HG02852 (cell line): ENCODE data around the gene BET1.
A peak's percentile ranks its signal among the peaks of the same experiment; 100 is the strongest.
"Not testable (repeated sequence)": the region's sequence is repeated elsewhere in the genome, so short reads cannot be mapped to it uniquely, and the experiment has no call there.

Experiments used
- ATAC-seq: cut with Tn5 transposase; IDR thresholded peaks from one replicate; pipeline ENCODE4 v1.9.1; 2021; ENCODE audit warnings: mild to moderate bottlenecking, moderate library complexity; ENCODE audit not compliant: unreplicated experiment

BET1 gene, protein sequence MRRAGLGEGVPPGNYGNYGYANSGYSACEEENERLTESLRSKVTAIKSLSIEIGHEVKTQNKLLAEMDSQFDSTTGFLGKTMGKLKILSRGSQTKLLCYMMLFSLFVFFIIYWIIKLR

DNA sequence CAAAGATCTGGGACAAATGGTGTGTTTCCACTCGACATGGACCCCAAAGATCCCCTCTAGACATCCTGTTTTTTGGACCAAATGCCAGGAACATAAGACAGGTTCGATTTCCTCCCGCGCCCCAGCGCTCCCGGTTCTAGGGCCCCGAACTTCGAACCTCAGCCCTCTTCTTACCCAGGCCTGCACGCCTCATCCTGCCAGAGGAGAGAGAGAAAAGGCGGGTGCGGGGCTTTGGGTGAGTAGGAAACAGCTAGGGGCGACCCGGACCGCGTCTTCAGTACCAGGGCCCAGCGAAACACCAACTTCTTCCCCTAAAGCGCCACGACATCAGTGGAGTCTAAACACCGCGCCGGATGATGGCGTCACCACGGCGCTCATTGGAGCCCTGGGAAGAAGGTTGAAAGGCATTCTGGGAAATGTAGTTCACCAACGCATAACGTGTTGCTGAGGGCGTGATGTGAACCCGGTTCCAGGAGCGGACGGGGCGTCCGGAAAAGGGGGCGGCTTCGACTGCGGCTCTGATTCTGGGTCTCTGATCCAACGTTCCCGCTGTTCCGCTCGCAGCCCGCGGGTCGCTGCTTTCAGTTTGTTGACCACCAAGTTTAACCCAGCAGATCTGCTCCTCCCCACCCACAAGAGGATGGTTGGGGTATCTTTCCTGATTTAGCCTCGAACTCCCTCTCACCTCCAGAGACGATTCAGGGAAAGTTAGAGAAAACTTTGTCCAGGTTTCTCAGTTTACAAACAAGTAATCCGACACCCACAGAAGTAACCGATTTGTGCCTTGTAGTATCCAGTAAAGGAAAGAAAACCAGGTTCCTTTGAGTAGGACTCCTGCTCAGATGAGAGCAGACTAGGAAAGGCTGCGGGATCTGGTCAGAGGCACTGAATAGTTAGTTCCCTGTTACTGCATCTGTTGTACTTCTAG is at the start of gene BET1:
TSS of gene BET1 (minus strand) at position 332 of the 928 bp plus-strand sequence. CDS start at position 193, 139 bp downstream.
- ATAC-seq = peak; percentile 93

DNA sequence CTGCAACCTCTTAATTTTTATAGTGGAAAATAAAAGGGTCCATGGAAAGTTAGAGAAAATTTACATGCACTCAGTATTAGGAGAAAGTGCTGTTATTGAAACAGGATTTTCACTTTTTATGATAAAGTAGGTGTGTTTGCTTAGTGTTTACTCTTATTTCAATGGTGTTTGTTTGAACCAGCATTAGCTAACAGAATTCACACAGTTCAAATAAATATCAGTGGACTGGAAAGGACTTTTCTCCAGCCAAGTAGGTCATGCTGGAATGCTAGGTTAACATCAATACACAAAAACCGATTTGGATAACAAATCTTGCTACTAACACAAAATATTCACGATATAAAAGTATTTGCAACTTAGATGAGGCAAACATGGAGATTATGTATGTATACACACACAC is 49.4 kb upstream of the BET1 start:
- no peak for ATAC-seq

DNA sequence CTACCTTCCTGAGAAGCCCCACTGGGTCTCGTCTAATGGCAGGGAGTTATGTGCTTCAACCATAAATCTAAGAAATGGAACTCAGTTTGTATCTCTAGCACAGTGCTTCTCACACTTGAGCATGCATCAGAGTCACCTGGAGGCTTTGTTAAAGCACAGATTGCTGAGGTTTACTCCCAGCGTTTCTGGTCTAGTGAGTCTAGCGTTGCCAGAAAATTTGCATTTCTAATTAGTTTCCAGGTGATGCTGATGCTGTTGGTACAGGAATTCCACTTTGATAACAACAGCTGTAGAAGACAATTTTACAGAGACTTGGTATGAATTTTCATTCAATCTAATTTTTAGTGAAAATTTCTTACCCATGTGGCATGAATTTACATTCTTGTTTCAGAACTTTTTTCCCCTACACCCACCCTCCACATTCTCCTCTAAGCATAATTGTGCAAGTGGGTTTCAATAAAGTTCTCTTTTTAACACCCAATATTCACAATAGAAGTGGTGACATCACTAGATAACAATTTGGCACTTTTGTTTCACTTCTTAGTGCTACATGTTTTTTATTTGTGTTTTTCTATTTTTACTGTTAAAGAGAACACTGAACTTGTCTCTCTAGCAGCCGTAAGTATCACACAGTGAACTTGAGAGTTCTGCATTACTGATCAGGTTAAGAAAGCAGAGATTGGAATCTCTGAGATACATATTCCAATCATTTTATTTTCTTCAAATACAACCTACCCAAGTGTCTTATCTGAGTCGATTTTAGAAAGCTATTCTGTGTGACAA is 48.4 kb upstream of the BET1 start:
- ATAC-seq = peak; percentile 46

DNA sequence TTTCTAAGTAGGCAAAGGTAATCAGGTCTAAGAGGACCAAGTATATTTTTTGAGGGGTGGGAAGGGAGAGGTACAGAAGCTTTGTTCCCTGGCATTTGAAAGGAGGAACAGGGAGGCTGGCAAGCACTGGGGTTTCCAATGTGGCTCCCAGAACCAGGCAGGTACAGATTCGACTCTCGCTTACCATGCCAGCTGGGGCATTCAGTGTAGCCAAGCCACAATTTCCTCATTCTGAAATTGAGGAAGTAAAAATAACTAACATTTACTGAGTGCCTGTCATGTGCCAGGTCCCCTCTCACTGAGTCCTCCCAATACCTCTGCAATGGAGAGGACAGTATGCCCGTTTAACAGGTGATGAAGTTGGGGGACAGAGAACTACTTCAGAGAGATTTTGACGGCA is 45.9 kb upstream of the BET1 start:
- peak; percentile 71 for ATAC-seq

DNA sequence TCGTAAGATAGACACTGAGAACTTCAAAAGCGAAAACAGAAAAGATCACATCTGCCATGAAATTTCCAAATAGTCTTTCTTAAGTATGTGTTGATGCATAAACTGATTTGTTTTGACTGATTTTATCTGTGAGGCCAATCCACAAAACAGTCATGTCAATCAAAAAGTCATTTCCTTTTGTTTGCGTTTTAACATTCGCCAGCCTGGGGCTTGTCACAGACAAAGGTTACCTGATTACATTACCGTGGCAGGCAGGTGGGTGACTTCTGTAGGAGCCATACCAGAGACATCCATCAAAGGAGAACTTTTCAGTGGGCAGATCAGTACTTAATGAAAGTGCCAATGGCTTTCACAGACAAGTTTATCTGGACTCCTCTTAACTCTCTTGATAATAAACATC is 45.5 kb upstream of the BET1 start:
- ATAC-seq = peak; percentile 16

DNA sequence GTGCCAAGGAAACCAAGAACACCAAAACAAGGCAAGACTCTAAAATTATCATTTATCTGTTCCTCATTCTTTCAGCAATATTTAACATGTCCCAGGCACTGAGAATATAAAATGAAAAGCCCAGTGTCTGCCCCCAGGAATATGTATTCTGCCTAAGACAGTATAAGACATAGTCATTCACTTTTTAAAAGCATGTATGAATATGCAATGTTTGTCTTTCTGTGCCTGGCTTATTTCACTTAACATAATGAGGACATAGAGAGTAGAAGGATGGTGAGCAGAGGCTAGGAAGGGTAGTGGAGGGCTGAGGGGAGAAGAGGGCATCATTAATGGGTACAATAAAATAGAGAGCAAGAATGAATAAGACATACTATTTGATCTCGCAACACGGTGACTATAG is 44.6 kb upstream of the BET1 start:
- no peak for ATAC-seq

DNA sequence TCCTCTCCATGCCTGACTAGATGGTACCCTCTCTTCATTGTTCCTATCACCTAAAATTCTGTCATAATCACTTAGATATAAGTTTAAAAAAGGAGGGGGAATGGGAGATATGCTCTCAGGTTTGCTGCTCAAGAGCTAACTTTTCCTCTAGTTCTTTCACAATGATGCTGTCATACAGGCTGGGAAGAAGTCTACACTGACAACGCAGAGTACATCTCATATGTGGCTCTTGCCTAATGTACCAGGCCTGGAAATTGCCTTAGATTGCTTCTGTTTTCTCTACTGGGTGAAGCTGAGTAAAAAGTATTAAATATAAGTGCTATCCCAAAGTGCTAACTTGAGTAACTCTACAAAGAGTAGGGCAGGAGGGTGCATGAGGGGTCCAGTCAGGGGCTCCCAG is 43.8 kb upstream of the BET1 start:
- ATAC-seq = no peak

DNA sequence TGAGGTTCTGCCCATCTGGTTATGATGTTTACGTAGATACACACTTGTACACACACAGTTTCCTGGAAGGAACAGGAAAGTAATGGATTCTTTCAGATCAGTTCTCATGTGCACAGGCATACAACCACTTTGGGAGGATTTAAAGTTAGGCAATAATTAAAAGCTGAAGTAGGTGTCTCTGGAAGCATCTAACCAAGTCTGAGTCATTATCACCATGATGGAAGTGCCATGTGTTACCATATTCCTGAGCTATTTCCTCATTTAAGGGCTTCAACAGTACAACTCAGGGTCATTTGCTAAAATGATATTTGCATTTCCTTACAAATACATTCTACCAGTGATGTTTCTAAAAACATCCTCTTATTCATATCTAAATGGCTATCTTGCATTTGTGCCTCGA is 41.4 kb upstream of the BET1 start:
- ATAC-seq = no peak

DNA sequence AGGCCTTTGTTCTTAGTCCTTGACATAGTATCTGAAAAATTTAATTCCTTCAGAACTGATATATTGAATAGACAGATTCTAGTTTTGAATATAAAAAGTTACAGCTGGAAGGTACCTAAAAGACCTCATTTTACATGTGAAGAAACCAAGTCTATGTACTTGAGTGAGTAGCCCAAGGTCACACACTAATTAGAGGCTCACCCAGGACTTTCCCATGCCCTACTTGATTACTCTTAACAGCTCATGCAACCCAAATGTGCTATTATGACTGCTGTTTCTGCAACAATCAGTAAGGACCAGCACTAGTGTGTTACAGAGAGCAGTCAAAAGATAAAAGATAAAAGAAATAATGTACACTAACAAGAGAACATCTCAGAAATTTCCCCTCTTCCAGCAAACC is 40.7 kb upstream of the BET1 start:
- peak; percentile 49 for ATAC-seq

DNA sequence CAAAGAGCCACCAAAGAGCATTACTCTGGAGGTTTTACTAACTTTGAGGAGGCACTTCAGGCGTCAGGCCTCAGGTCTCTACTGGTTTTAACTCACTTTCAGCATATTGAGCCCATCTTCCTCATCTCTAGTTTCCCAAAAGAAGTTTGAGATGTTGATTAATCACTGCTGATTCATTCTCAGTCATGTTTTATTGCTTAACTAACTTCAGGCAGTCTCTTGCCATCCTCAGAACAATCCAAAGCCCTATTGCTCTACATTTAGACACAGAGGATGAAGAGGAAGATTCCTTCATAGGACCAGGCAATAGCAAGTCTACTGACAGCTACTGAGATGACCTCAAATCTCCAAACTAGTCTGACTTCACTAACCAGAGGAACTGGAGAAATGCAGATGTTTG is 39.1 kb upstream of the BET1 start:
- no peak for ATAC-seq

DNA sequence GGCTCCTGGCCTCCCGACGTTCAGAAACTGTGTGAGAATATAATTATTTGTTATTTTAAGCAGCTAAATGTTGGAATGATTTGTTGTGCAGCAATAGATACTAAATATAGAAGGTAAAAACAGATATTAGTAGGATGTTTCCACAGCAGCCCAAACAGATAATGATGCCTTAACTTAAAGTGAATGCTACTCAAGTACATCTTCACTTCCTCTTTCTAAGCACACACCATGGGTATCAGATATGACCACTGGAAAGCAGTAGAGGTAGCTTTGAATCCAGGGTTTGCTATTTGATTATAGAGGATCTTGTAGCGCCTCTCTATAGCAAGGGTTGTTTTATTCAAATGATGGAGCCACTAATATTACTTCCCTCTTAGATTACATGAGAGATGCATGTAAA is 38.2 kb upstream of the BET1 start:
- peak; percentile 90 for ATAC-seq

DNA sequence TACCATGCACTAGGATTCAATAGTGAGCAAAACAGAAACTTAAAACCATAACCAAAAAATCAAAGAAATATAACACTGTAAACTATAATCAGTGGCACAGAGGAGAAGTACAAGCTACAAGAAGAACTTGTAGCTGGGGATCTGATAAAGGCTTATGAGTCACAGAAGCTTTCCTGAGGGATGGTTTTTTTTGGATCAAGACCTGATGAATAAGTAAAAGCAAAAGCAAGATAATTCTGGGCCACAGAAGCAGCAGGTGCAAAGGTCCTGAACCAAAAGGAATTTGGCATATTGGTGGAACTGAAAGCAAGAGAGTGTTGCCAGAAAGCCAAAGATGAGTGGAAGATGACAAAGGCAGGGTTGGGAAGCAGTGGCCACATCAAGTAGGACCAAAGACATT is 37.4 kb upstream of the BET1 start:
- no peak for ATAC-seq

DNA sequence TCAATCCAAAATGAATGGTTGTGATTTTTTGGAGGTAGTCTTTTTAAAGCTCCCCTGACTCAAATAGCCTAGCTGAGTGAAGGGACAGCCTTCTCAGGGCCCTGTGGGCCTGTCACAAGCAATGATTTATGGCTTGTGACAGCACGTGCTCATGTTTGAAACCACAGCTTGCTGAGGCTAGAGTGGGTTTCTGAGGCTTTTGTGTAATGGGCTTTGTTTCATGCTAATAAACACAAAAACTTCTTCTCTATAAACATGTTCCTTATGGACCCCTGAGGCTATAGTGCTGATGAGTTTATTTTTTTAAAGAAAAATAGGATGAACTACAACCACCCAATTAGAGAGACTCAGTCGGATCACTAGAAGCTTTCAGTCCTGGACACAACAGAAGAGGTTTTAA is 36.1 kb upstream of the BET1 start:
- no peak for ATAC-seq

DNA sequence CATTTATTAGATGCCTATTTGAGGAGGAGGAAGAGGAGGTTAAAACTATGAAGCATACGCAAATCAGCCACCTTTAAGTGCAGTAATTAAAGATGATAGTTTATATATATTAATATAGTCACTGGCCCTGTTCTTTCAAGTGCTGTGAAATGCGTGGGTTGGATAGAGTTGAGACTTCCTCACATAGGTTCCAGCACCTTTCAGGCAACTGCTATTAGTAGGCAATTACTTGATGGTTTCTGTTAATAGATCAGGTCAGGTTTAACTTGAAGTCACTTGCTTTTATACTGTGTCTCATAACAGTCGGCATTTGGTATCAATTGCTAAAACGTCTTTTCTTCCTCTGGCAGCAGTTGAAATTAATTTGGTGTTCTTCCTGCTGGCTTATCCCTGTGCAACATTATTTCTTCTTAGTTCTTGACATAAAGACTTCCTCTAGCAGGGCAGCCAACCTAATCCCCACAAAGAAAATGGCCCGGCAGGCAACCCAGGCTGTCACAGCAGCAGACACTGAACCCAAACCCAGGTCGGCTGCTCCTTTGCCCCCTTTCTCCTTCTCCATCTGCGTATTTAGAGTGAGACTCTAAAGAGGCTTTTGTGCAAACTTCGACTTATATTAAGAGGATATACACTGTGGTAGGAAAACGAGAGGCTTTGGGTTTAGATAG is 35.3 kb upstream of the BET1 start:
- no peak for ATAC-seq

DNA sequence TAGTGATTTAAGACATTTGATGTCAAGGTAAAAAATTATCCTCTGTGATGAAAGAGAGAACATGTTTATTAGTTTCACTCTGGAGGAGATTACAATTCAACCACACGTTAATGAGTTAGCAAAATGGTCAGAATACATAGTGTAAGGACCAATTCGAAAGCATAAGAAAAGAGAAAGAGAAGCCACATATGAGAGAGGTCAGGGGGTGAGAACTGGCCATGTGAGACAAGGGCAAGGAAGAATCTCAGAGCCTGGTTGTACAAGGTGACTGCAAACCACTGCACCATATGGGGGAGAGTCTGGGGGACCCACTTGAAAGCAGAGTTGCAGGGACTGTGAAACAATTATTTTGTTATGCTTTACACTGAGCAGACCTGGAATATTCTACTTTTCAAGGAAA is 27.7 kb upstream of the BET1 start:
- ATAC-seq = no peak

DNA sequence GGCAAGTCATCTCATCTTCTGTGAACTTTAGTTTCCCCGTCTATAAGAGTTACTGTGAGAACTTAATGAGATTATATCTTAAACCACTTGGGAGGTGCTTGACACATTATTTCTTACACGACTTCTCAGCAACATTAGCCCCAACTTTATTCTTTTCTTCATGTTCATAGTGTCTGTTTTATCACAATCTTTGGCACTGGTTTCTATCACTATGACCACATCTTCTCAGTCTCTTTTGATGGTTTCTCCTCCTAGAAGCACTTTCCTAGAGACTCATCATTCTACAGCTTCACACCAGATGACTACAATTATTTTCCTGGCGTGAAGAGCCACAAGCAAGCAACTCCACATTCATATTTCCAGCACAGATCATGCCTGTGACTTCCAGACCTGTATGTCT is 26.5 kb upstream of the BET1 start:
- no peak for ATAC-seq

DNA sequence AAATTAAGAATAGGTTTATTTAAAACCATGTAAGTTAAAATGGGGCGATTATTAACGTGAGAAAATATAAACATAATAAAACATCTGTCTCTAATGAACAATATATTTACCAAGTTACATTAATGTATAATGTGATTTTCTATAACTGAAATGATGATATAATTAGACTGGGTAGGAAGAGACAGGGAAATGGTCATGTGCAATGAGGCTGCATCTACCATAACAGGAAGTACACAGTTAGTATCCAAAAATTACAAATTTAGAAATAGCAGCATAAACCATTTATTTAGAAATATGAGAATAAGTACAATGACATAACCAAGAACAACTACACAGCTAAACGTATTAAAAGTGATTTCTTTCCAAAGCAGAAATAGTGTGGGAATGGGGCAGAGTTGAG is 25.8 kb upstream of the BET1 start:
- ATAC-seq = no peak

DNA sequence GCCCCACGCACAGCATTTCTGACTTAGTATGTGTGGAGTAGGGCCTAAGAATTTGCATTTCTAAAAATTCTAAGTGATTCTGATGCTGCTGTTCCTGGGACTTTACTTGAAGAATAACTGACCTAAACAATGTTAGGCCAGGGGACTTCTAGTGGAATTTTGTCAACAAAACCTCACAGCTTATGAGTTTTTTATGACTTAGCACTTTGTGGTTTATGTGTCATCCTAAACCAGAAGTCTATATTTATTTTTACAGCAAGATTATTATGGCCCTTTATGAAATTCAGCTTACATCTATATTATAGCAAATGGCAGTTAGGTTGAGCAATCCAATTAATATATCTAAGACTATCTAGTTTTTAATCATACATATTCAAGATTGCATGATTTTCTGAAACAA is 24.6 kb upstream of the BET1 start:
- no peak for ATAC-seq

DNA sequence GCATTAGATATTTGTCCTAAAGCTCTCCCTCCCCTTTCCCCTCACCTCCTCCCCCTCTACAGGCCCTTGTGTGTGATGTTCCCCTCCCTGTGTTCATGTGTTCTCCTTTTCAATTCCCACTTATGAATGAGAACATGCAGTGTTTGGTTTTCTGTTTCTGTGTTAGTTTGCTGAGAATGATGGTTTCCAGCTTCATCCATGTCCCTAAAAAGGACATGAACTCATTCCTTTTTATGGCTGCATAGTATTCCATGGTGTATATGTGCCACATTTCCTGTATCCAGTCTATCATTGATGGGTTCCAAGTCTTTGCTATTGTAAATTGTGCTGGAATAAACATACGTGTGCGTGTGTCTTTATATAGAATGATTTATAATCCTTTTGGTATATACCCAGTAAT is 22.5 kb upstream of the BET1 start:
- ATAC-seq = not testable (repeated sequence)

DNA sequence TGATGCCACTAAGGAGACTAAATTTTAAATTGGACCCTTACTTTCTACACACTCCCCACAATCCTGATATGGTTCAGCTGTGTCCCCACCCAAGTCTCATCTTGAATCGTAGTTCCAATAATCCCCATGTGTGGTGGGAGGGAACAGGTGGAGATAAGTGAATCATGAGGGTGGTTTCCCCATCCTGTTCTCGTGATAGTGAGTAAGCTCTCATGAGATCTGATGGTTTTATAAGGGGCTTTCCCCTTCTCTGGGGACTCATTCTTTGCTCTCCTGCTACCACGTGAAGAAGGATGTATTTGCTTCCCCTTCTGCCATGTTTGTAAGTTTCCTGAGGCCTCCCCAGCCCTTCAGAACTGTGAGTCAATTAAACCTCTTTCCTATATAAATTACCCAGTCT is 18.4 kb upstream of the BET1 start:
- peak; percentile 50 for ATAC-seq

DNA sequence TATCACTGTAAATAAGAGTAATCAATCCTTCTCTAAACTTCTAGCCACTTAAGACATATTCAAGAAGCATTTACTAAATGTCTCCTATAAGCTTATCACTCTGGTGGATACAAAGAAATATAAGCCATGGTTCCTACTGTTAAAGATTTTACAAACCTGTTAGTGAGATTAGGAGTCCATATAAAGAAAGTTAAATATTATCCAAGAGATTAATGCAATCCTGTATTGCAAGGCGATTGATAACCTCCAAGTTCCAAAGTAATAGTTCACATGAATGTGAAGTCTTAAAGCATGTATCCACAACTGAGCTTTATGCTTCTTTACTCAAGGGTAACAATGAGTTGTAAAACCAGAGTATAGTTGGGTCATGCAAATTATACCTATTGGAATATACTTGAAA is 12.6 kb upstream of the BET1 start:
- ATAC-seq = no peak
